Activated T-helper 9 cell treated with anti-CD3 and anti-CD28 coated beads, Interleukin-2, amount 50 U/mL, for 16 hours (primary cell): ENCODE results near the gene MTMR6.
"Not testable (repeated sequence)": the region's sequence is repeated elsewhere in the genome, so short reads cannot be mapped to it uniquely, and the experiment has no call there.

Experiments
- DNase-seq: peaks from one replicate; pipeline ENCODE4 v3.0.0-alpha.2; 2020; ENCODE audit warnings: low read depth

The MTMR6 gene

GRCh38 chr13:25286969-25287961 lies at the start of gene MTMR6:
MTMR6 (minus strand) TSS chr13:25287488; CDS start chr13:25287247, 241 bp downstream.
- peak; percentile 92 for DNase-seq

DNA sequence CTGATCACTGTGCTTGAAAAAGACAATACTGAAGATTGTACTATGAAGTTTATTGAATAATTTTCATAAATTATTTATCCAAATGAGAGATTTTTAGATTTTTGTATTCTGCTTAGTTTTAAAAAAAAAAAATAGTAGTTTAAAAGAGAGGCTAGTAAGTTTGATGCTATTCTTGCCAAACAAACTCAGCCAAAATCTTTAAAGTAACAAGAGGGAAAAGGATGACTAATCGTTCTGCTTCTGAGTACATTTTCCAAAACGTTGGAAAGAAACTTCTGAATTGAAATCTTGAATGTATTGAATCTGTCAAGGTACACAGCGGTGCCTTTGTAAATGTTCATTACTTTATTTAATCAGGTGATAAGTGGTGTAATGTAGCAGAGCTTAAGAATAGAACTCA lies 48.6 kb upstream of the MTMR6 start:
- no peak for DNase-seq

DNA sequence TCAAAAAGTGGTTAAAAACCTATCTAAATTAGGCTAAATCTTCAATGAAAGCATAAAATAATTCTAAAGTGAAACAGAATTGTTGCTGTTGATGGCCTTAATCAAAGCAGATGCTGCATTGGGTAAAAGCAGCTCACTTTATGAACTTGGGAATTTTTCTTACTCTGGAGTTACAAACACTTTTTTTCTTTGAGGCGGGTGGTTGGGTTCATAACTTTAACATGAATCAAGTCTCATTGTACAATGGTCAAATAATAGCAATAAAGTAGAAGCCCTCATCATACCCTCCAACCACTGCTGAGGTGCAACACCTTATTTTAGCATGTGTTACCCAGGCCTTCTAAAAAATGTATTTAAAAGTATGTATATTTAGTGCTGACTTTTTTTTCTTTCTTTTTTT lies 43.3 kb upstream of the MTMR6 start:
- no peak for DNase-seq

GRCh38 chr13:25329706-25330105 lies 42.4 kb upstream of the MTMR6 start:
- no peak for DNase-seq

DNA sequence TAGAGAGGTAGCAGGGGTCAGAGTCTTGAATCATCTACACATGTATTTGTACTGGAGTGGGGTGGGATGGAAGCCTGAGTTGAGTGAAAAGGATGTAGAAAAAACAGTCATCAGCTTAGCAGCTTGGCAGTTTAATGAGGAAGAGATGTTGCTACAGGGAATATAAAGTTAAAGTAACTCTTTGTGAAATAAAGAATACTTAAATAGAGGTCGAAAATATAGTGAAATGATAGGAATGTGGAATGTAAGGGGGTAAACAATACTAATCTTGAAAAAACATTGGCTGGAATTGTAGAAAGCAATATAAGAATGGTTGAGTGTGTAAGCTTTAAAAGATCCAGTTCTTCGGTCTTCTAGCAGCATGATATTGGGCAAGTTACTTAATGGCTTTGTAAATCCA lies 36.8 kb upstream of the MTMR6 start:
- DNase-seq: no peak

GRCh38 chr13:25319771-25320170 lies 32.5 kb upstream of the MTMR6 start:
- DNase-seq: no peak

- not testable (repeated sequence) for DNase-seq
Observed at GRCh38 chr13:25318946-25319345, 31.7 kb upstream of the MTMR6 start.

GRCh38 chr13:25310891-25311290 lies 23.6 kb upstream of the MTMR6 start:
- DNase-seq: no peak

- DNase-seq: no peak
Observed at GRCh38 chr13:25306671-25307464, 19.6 kb upstream of the MTMR6 start.

GRCh38 chr13:25302121-25302520 lies 14.8 kb upstream of the MTMR6 start:
- DNase-seq: no peak

- DNase-seq: peak; percentile 91
Observed at GRCh38 chr13:25301347-25302113, 14.2 kb upstream of the MTMR6 start, which contains the start of gene NUP58. NUP58 (plus strand) TSS chr13:25301625; CDS start chr13:25301774, 149 bp downstream.

- peak; percentile 8 for DNase-seq
Observed at GRCh38 chr13:25300861-25301346, 13.6 kb upstream of the MTMR6 start.

GRCh38 chr13:25295701-25296100 lies 8.4 kb upstream of the MTMR6 start:
- no peak for DNase-seq

GRCh38 chr13:25295228-25295627 lies 7.9 kb upstream of the MTMR6 start:
- no peak for DNase-seq

DNA sequence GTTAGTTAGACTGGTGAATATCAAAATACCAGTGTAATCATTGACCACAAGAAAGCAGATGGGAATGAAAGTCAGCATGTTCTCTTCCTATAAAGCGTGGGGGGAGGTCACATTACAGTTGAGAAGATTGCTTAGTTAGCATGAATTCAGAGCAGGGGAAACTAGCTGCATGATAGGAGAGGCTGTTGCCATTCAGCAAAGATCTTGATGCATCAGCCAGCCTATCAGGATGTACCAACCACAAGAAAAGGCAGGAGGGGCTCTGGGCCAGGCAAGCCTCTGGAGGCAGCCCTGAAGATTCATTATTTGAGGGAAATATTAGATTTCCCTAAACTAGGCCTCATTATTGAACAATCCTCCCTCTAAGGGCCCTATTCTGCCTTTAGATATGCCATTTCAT lies 5.0 kb upstream of the MTMR6 start:
- DNase-seq: no peak

- no peak for DNase-seq
Observed at GRCh38 chr13:25291691-25292090, 4.4 kb upstream of the MTMR6 start.

DNA sequence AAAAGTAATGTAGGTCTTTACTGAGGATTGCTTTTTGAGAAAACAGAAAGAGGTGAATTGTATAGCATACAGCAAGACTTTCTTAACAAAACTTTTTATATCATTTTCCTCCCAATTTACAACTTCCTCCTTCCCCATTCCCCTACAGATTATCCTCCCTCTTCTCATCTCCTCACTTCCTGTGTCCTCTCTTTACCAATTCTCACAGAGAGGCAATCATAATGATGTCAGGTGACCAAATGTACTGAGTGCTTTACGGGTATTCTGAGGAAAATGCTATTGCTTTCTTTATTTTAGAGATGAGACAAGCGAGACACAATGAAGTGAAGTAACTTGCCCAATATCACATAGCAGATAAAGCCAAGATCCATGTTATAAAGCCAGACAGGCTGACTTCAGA lies 1.7 kb upstream of the MTMR6 start:
- no peak for DNase-seq

- DNase-seq: no peak
Observed at GRCh38 chr13:25286308-25286968, 850 bp downstream of the MTMR6 start.

DNA sequence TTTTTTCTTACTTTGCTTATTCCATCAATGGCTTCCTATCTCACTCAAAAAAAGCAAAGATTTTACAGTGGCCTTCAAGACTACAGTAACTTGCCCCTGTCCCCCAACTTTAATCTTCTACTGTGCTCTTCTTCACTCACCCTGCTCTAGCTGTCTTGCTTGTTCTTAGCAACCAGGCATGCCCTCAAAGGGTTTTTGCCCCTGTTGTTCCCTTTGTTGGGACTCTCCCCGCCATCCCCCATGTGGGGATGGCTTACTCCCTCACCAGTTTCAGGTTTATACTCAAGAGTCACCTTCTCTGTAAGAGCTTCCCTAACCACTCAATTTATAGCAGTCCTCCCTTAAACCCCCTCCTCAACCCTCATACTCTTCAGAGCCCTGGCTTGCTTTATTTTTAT lies 5.4 kb downstream of the MTMR6 start:
- no peak for DNase-seq

DNA sequence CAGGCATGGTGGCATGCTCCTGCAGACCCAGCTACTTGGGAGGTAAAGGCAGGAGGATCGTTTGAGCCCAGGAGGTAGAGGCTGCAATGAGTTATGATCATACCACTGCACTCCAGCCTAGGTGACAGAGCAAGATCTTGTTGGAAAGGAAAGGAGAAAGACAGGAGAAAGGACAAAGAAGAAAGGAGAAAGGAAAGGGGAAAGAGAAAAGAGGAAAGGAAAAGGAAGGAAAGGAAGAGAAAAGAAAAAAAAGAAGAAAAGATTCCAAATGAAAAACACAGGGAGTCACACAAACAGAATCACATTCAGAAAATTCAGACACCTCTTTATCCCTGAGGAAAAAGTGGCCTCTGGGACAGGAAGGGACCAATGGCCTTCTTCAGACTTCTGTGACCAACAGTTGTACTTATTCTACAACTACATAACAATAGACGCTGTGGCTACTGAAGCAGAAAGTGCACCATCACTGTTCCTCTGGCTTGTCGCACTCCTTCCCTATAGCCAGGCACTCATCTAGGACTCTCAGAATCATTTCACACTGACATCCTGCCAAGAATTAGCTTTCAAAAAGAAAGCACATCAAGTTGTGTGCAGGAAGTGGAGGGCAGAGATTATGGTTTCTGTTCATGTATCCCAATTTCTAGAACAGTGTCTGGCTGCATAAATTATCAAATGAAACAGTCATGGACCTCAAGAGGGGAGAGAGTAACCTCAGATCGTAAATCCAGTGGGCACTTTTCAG lies 5.9 kb downstream of the MTMR6 start:
- DNase-seq: no peak

GRCh38 chr13:25280396-25280795 lies 6.9 kb downstream of the MTMR6 start:
- DNase-seq: no peak
